ENCODE results near the gene LRRC8A. TPM values are rescaled to one million over a fixed set of nuclear protein-coding genes. Genes with fewer than 3 reads are reported as not detected.
"Not testable (repeated sequence)": the region's sequence is repeated elsewhere in the genome, so short reads cannot be mapped to it uniquely, and the experiment has no call there.

Gene LRRC8A
- total RNA-seq, 1 donor from 2014 or later, result 75.8 TPM

DNA sequence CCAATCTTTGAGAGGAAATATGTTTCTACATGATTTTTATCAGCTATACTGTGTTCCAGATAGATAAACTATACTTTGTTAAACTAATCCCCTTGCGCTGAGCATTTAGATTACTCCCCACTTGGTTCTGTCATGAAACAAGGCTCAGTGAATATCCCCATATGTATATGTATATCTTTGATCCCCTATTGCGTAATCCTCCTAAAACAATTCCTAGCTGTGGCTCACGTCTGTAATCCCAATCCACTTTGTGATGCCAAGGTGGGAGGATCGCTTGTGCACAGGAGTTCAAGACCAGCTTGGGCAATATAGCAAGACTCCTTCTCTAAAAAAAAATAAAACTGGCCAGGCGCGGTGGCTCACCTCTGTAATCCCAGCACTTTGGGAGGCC, 41.6 kb downstream of the LRRC8A start:
- no peak for ATAC-seq

DNA sequence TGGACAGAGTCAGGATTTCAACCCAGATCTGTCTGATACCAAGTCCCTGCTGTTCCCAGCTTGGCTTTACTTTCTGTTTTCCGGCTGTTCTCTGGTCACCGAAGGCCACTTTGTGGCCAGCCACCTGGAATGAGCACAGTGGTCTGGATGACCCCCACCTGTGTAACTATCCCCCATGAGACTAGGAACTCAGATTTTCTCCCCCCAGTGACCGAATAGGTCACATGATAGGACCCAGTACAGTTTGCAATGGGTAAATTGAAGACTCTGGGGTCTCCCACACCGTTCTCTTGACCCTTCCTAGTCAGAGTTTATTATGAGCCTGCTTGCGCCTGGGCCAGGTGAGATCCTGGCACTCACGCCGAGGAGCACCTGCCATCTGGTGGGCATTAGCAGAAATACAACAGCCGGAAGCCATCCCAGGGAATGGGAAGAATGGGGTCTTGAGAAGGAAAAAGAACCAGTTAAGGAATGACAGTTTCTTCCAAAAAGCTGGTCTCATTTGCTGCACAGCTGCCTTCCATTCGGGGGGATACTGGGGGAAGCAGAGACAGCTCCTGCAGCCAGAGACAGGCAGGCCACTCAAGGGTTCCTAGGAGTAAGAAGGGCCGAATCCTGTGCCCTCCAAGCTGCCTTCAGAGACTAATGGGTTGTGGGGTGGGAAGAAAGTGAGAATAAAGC, 45.9 kb downstream of the LRRC8A start:
- ATAC-seq, result peak; percentile 72

GRCh38 chr9:128928624-128929023, 46.7 kb downstream of the LRRC8A start:
- no peak for ATAC-seq

- ATAC-seq, result no peak
Observed at GRCh38 chr9:128929560-128929959, 47.6 kb downstream of the LRRC8A start.

- ATAC-seq, result no peak
Observed at GRCh38 chr9:128933731-128934130, 51.8 kb downstream of the LRRC8A start.

- ATAC-seq, result no peak
Observed at GRCh38 chr9:128936171-128936865, 54.4 kb downstream of the LRRC8A start.

- ATAC-seq, result peak; percentile 48
Observed at GRCh38 chr9:128937310-128938165, 55.6 kb downstream of the LRRC8A start.

GRCh38 chr9:128940271-128940921, 58.5 kb downstream of the LRRC8A start:
- no peak for ATAC-seq

DNA sequence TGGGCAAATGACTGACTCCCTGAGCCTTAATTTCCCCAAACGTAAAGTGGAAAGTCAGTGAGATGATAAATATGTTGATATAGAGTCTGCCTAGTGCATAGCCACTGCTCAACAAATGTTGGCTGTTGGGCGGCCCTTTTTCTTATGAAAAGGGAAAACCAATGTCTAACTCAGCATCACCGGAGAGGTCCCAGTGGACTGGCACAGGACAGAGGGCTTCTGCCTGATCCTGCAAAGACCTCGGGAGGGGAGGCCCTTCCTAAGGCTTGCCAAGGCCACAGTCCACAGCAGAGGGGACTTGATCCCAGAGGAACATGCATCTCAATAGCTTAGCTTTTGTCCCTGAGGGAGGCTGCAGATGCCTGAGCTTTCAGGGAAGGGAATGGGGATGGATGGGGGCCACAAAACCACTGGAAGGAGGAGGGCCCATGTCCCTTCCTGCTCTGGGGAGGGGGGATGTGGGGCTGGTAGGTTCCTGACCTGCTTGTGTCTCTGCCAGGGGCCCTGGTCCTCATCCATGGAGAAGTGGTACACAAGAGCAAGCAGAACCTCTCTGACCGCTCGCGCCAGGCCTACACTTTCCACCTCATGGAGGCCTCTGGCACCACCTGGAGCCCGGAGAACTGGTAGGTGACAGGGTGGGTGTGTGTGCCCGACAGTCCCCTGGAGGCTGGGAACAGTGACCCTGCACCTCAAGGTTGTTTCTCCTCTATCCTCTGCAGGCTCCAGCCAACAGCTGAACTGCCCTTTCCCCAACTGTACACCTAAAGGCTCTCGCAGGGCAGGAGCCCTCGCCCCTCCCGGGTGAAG, 59.2 kb downstream of the LRRC8A start:
- ATAC-seq, result no peak

- ATAC-seq, result no peak
Observed at GRCh38 chr9:128943832-128944620, 62.1 kb downstream of the LRRC8A start.

- not testable (repeated sequence) for ATAC-seq
Observed at GRCh38 chr9:128944966-128945365, 63.0 kb downstream of the LRRC8A start.

DNA sequence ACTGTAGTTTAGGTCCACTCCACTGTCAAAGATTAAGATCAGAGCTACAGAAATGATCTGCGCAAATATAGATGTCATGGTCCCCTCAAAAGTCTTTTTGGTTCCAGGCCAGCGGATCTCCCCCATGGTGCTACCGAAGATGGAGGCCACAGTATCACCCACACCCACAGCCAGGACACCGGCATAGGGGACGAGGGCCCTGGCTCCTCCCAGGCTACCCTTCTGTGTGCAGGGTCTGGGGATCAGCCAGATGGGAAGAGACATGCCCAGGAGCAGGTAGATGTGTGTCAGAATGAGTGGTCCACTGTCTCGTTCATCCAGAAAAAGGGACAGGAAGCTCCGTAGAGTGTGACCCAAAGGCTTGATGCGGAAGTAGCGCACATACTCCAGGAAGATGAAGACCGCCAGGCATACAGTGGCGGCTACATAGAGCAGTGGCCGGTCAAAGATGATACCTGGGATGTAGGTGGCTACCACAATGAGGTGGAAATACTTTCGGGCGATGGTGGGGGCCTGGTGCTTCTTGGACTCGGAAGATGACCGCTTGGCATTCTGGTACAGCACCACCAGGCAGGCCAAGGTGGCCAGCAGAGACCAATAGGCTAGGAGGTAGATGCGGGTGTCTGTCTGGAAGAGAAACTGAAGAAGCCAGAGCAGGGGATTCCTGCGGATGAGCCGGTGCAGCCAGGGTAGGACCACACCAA, 64.0 kb downstream of the LRRC8A start:
- ATAC-seq, result no peak

DNA sequence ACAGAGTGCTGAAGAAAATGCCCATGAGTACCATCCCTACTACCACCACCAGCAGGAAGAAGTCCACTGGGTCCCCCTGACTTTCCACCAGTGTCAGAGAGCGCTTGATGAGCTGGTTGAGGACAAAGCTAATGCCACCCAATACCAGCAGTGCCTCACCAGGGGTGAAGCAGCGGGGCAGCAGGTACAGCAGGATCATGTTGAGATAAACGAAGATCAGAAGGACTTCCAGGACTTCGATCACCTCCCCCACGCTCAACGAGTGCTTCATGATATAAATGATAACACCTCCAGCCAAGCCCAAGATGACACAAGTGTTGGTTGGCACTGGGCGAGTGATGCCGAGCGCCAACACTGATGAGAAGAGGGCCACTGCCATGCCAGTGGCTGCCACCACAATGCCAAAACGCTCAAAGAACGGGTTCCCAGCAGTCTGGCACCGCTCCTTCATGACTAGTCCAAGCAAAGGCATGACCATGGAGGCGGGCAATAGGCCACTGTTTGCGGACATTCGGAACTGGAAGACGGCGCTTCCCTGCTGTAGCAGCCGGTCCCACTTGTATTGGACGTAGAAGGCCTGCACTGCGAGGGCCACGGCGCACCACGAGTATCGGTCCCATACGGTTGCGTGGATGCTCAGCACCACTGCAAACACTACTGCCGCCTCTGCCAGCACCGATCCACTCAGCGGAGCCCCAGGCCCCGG, 64.8 kb downstream of the LRRC8A start:
- peak; percentile 45 for ATAC-seq

GRCh38 chr9:128947277-128947526, 65.3 kb downstream of the LRRC8A start:
- no peak for ATAC-seq

- ATAC-seq, result peak; percentile 90
Observed at GRCh38 chr9:128947527-128948301, 65.8 kb downstream of the LRRC8A start, which contains the start of the genes DOLK and NUP188. TSS of gene DOLK (minus strand) at chr9:128947603. CDS start at chr9:128947303, 300 bp downstream. TSS of gene NUP188 (plus strand) at chr9:128947699. CDS start at chr9:128947720, 21 bp downstream.

- ATAC-seq, result not testable (repeated sequence)
Observed at GRCh38 chr9:128961403-128961802, 79.5 kb downstream of the LRRC8A start.

All from esophagus mucosa (tissue), 1 donor.